Kidney epithelial cell (primary cell): ENCODE results near the gene WDR91. TPM values are rescaled to one million over a fixed set of nuclear protein-coding genes. Genes with fewer than 3 reads are reported as not detected.

Experiments used
- DNase-seq: peaks from one replicate; pipeline ENCODE4 v3.0.0-alpha.2; 2010; ENCODE audit warnings: low read depth
- H3K27me3 ChIP-seq: 2 replicates; pipeline ENCODE4 v1.6.0; 2011; ENCODE audit warnings: low read length; ENCODE audit not compliant: control insufficient read depth, insufficient read depth
- H3K36me3 ChIP-seq: 2 replicates; pipeline ENCODE4 v1.5.1; 2011; ENCODE audit warnings: low read length; ENCODE audit not compliant: control insufficient read depth, insufficient read depth
- H3K4me3 ChIP-seq: 2 replicates; pipeline ENCODE4 v1.5.1; 2011; ENCODE audit warnings: low read depth, mild to moderate bottlenecking, control low read depth, low read length
- total RNA-seq: library from RNA; depleted of rRNA; stranded (reverse); fragments of >200 nt; gene quantifications from 2 replicates; pipeline ENCODE4 v1.2.3, GENCODE V29; 2015
- TF ChIP-seq, protein P1 (sequence below): IDR thresholded peaks from 2 replicates; pipeline ENCODE4 v1.5.1; 2011; ENCODE audit warnings: mild to moderate bottlenecking, moderate library complexity, low read length, control low read depth, inconsistent platforms; ENCODE audit not compliant: insufficient read depth, poor library complexity, severe bottlenecking

The WDR91 gene
- total RNA-seq: 8.5 and 14.1 TPM in 2 replicates

DNA sequence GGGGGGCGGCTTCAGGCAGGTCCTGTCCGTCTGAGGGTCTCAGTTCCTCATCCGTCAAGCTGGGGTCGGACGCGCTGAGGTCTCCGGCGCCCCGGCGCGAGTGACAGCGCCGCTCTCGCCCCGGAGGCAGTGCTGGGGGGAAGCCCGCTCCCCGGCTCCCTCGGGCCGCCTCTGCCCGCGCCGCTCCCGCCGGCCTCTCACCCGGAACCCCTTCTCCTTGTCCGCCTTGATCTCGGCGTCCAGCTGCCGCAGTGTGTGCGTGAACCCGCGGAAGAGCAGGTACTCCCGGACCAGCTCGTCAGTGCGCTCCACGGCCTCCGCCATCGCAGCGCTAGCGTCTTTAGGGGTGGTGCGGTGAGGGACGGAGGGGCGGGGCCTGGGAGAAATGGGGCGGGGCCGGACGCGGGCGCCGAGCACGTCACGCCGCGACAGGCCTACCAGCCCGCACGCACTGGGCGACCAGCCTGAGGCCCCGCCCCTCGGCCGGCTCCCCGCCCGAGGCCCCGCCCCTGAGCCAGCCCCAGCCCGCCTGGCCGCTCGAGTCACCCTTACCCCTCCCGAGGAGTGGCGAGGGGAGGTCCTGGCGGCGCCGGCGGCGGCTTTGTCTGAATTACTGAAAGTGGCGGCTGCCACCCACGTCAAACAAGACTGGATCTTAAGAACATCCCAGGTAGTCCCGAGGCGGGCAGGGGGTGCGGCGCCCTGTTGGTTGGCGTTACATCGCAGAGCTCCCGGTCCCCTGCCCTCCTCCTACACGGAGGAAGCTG lies at the start of gene WDR91:
Gene WDR91, minus strand, starts transcription at position 348 of the 767 bp plus-strand sequence. Its CDS starts 24 bp downstream, at position 324.
- no peaks in the 10 kb centered on the region for H3K36me3 ChIP-seq
- DNase-seq: no peak
- TF ChIP-seq, protein P1, sequence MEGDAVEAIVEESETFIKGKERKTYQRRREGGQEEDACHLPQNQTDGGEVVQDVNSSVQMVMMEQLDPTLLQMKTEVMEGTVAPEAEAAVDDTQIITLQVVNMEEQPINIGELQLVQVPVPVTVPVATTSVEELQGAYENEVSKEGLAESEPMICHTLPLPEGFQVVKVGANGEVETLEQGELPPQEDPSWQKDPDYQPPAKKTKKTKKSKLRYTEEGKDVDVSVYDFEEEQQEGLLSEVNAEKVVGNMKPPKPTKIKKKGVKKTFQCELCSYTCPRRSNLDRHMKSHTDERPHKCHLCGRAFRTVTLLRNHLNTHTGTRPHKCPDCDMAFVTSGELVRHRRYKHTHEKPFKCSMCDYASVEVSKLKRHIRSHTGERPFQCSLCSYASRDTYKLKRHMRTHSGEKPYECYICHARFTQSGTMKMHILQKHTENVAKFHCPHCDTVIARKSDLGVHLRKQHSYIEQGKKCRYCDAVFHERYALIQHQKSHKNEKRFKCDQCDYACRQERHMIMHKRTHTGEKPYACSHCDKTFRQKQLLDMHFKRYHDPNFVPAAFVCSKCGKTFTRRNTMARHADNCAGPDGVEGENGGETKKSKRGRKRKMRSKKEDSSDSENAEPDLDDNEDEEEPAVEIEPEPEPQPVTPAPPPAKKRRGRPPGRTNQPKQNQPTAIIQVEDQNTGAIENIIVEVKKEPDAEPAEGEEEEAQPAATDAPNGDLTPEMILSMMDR: no peak
- peak within 1 kb of the TSS; percentile 82 for H3K4me3 ChIP-seq
- no peaks in the 10 kb centered on the region for H3K27me3 ChIP-seq

GRCh38 chr7:135260470-135260869 lies 49.1 kb upstream of the WDR91 start:
- no peak for DNase-seq
- Histone ChIP-seq H3K4me3 (no peak overlapping the region), H3K27me3 (no peaks in the 10 kb centered on the region), H3K36me3 (no peaks in the 10 kb centered on the region)
- TF ChIP-seq, protein P1: no peak

DNA sequence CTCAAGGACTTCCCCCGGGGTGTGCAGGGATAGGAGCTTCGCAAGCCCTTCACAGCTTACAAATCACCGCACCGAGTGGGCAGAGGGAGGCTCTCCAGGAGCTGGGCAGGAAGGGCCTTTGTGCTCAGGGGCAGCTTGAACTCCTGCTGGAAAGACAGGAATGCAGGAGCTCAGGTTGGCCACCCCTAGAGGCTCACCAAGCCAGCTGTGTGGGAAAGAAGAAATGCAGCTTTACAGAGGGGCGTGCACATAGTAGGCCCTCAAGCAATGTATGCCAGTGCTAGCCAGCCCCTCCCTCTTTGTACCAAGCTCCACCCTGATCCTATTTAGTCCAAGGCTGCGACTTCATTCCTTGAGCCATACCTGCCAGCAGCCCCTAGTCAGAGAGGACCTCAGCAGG lies 48.4 kb upstream of the WDR91 start:
- no peak for DNase-seq
- H3K36me3 ChIP-seq: no peaks in the 10 kb centered on the region
- TF ChIP-seq, protein P1: no peak
- H3K4me3 ChIP-seq: no peak overlapping the region
- no peaks in the 10 kb centered on the region for H3K27me3 ChIP-seq

GRCh38 chr7:135258585-135258984 lies 47.3 kb upstream of the WDR91 start:
- TF ChIP-seq, protein P1: no peak

GRCh38 chr7:135257790-135258189 lies 46.5 kb upstream of the WDR91 start:
- TF ChIP-seq, protein P1: no peak
- Histone ChIP-seq H3K4me3 (no peak overlapping the region), H3K27me3 (no peaks in the 10 kb centered on the region), H3K36me3 (no peaks in the 10 kb centered on the region)
- DNase-seq: no peak

More at GRCh38 chr7:135258585-135258984, 47.3 kb upstream of the WDR91 start:
- no peak overlapping the region for H3K4me3 ChIP-seq
- H3K27me3 ChIP-seq: no peaks in the 10 kb centered on the region
- DNase-seq: no peak
- no peaks in the 10 kb centered on the region for H3K36me3 ChIP-seq
